ENCODE results near the gene TBXAS1. TPM values are rescaled to one million over a fixed set of nuclear protein-coding genes. Genes with fewer than 3 reads are reported as not detected.

Gene TBXAS1
- total and polyA plus RNA-seq, 2 experiments from 2014 or later: 1.3 TPM; not detected in 1

- Mint-ChIP-seq H3K27ac (no peak overlapping the region), H3K4me3 (no peak overlapping the region), H3K9me3 (no peaks in the 10 kb centered on the region), H3K27me3 (ENCODE audit: insufficient read depth, low read depth, poor library complexity) (peaks cover 5% of the 10 kb centered on the region), H3K4me1 (no peaks in the 10 kb centered on the region), H3K36me3 (ENCODE audit: low read depth) (no peaks in the 10 kb centered on the region; the same call in 2 of the 3 replicates)
- no peaks in the 10 kb centered on the region for H3K9me2 ChIP-seq (ENCODE audit: insufficient read depth)
- H3K4me3 ChIP-seq: no peak overlapping the region
- no peaks in the 10 kb centered on the region for H3K36me3 ChIP-seq (ENCODE audit: insufficient read depth)
- no peaks in the 10 kb centered on the region for H4K20me1 ChIP-seq (replicated peaks; ENCODE audit: insufficient read depth)
- no peaks in the 10 kb centered on the region for H3K4me1 ChIP-seq (ENCODE audit: insufficient read depth)
- DNase-seq (ENCODE audit: low spot score) (no peak), ATAC-seq (no peak)
- no peaks in the 10 kb centered on the region for H3K27me3 ChIP-seq (ENCODE audit: insufficient read depth)
- H3K27ac ChIP-seq (ENCODE audit: low read depth): no peak overlapping the region
- H3K4me2 ChIP-seq: no peak overlapping the region
- H2AFZ ChIP-seq: no peak overlapping the region
- H3F3A ChIP-seq (replicated peaks; ENCODE audit: low read depth): no peaks in the 10 kb centered on the region
- TF ChIP-seq ZNF331 (CRISPR knock-in tag; IDR thresholded peaks at IDR 0.05; ENCODE audit: low read depth): no peak
- TF ChIP-seq ZNF462 (CRISPR knock-in tag; IDR thresholded peaks at IDR 0.05): no peak
- TF ChIP-seq, protein P1, sequence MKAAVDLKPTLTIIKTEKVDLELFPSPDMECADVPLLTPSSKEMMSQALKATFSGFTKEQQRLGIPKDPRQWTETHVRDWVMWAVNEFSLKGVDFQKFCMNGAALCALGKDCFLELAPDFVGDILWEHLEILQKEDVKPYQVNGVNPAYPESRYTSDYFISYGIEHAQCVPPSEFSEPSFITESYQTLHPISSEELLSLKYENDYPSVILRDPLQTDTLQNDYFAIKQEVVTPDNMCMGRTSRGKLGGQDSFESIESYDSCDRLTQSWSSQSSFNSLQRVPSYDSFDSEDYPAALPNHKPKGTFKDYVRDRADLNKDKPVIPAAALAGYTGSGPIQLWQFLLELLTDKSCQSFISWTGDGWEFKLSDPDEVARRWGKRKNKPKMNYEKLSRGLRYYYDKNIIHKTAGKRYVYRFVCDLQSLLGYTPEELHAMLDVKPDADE (IDR thresholded peaks at IDR 0.05): no peak
- TF ChIP-seq EZH2phosphoT487 (IDR thresholded peaks at IDR 0.05; ENCODE audit: unreplicated experiment): no peak
- TF ChIP-seq REST (IDR thresholded peaks at IDR 0.05; ENCODE audit: unreplicated experiment): no peak
- TF ChIP-seq STAT1 (IDR thresholded peaks at IDR 0.05; ENCODE audit: unreplicated experiment): no peak
- H3K79me2 ChIP-seq (replicated peaks; ENCODE audit: insufficient read depth): no peaks in the 10 kb centered on the region
These were observed 194.7 kb downstream of the TBXAS1 start for GRCh38 chr7:140023728-140024127.
